HEK293 (cell line): ENCODE data around the gene JPH4.

Experiments used
- CTCF ChIP-seq: fragments of 450-650 bp; formaldehyde crosslinking; IDR thresholded peaks from 2 replicates; pipeline ENCODE4 v1.5.1; 2016; ENCODE audit warnings: missing biosample characterization, missing genetic modification characterization
- GLI4 ChIP-seq: fragments of 450-650 bp; formaldehyde crosslinking; IDR thresholded peaks from 2 replicates; pipeline ENCODE4 v1.5.1; 2016; ENCODE audit warnings: missing biosample characterization, missing genetic modification characterization
- TCF7L2 ChIP-seq: IDR thresholded peaks from 2 replicates; pipeline ENCODE4 v1.6.1; 2011; ENCODE audit warnings: low read depth, mild to moderate bottlenecking, inconsistent platforms, low read length, moderate library complexity, borderline replicate concordance
- TSHZ1 ChIP-seq: fragments of 450-650 bp; formaldehyde crosslinking; IDR thresholded peaks from 2 replicates; pipeline ENCODE4 v1.5.1; 2016; ENCODE audit warnings: missing biosample characterization, missing genetic modification characterization, borderline replicate concordance
- ZNF184 ChIP-seq: fragments of 450-650 bp; IDR thresholded peaks from 2 replicates; pipeline ENCODE4 v1.5.1; 2018; ENCODE audit warnings: missing biosample characterization, mild to moderate bottlenecking, missing genetic modification characterization
- ZNF280D ChIP-seq: fragments of 450-650 bp; formaldehyde crosslinking; IDR thresholded peaks from 2 replicates; pipeline ENCODE4 v1.5.1; 2016; ENCODE audit warnings: missing biosample characterization, missing genetic modification characterization
- ZNF707 ChIP-seq: fragments of 450-650 bp; formaldehyde crosslinking; IDR thresholded peaks from 2 replicates; pipeline ENCODE4 v1.5.1; 2016; ENCODE audit warnings: missing biosample characterization, missing genetic modification characterization
- TF ChIP-seq, protein P1 (sequence below): fragments of 450-650 bp; formaldehyde crosslinking; IDR thresholded peaks from 2 replicates; pipeline ENCODE4 v1.5.1; 2017; ENCODE audit warnings: missing biosample characterization, missing genetic modification characterization
- TF ChIP-seq, protein P2 (sequence below): fragments of 450-650 bp; formaldehyde crosslinking; IDR thresholded peaks from 2 replicates; pipeline ENCODE4 v1.5.1; 2016; ENCODE audit warnings: missing biosample characterization, missing genetic modification characterization

GRCh38 chr14:23550812-23551265 is 27.8 kb downstream of the JPH4 start:
- TF ChIP-seq, protein P1, sequence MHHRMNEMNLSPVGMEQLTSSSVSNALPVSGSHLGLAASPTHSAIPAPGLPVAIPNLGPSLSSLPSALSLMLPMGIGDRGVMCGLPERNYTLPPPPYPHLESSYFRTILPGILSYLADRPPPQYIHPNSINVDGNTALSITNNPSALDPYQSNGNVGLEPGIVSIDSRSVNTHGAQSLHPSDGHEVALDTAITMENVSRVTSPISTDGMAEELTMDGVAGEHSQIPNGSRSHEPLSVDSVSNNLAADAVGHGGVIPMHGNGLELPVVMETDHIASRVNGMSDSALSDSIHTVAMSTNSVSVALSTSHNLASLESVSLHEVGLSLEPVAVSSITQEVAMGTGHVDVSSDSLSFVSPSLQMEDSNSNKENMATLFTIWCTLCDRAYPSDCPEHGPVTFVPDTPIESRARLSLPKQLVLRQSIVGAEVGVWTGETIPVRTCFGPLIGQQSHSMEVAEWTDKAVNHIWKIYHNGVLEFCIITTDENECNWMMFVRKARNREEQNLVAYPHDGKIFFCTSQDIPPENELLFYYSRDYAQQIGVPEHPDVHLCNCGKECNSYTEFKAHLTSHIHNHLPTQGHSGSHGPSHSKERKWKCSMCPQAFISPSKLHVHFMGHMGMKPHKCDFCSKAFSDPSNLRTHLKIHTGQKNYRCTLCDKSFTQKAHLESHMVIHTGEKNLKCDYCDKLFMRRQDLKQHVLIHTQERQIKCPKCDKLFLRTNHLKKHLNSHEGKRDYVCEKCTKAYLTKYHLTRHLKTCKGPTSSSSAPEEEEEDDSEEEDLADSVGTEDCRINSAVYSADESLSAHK (tag by site-specific recombination), result no peak
- no peak for TF ChIP-seq ZNF280D (tag by site-specific recombination)
- no peak for TF ChIP-seq GLI4 (tag by site-specific recombination)
- no peak for TF ChIP-seq ZNF707
- TF ChIP-seq, protein P2, sequence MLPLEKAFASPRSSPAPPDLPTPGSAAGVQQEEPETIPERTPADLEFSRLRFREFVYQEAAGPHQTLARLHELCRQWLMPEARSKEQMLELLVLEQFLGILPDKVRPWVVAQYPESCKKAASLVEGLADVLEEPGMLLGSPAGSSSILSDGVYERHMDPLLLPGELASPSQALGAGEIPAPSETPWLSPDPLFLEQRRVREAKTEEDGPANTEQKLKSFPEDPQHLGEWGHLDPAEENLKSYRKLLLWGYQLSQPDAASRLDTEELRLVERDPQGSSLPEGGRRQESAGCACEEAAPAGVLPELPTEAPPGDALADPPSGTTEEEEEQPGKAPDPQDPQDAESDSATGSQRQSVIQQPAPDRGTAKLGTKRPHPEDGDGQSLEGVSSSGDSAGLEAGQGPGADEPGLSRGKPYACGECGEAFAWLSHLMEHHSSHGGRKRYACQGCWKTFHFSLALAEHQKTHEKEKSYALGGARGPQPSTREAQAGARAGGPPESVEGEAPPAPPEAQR (tag by site-specific recombination), result no peak
- TF ChIP-seq CTCF, result no peak
- TF ChIP-seq ZNF184, result no peak
- no peak for TF ChIP-seq TSHZ1
- no peak for TF ChIP-seq TCF7L2
